BJ (cell line): ENCODE results near the gene SEZ6. TPM values are rescaled to one million over a fixed set of nuclear protein-coding genes. Genes with fewer than 3 reads are reported as not detected.

ENCODE experiments used
- CTCF ChIA-PET: fragments of 350-600 bp; formaldehyde crosslinking; extraction: SDS; loops from one replicate; lab custom pipeline; 2021; ENCODE audit warnings: antibody characterized with exemption, inconsistent platforms; lab: Yijun Ruan, JAX
- POLR2A ChIA-PET: fragments of 300-600 bp; sonication (Branson Sonifier 250); formaldehyde crosslinking; extraction: SDS; loops from one replicate; lab custom pipeline; 2021; ENCODE audit warnings: antibody characterized with exemption; lab: Charles Lee
- DNase-seq: peaks from one replicate; pipeline ENCODE4 v3.0.0-alpha.2; 2011; ENCODE audit warnings: low read depth
- H3K27me3 ChIP-seq: 2 replicates; pipeline ENCODE4 v1.6.0; 2011; ENCODE audit warnings: low read length; ENCODE audit not compliant: control insufficient read depth, insufficient read depth
- H3K36me3 ChIP-seq: 2 replicates; pipeline ENCODE4 v1.5.1; 2011; ENCODE audit warnings: low read length; ENCODE audit not compliant: control insufficient read depth, insufficient read depth
- H3K4me3 ChIP-seq: 2 replicates; pipeline ENCODE4 v1.5.1; 2011; ENCODE audit warnings: low read depth, mild to moderate bottlenecking, control low read depth, low read length
- polyA plus RNA-seq: library from polyadenylated mRNA; depleted of rRNA; stranded (reverse); fragments of >200 nt; gene quantifications from 2 replicates; pipeline ENCODE4 v1.2.3, GENCODE V29; 2011
- TF ChIP-seq, protein P1 (sequence below): IDR thresholded peaks from 2 replicates; pipeline ENCODE4 v1.5.1; 2011; ENCODE audit warnings: low read depth, mild to moderate bottlenecking, control low read depth, inconsistent platforms, low read length, moderate library complexity; ENCODE audit not compliant: insufficient read depth

The SEZ6 gene
- polyA plus RNA-seq, 1 experiment = not detected

DNA sequence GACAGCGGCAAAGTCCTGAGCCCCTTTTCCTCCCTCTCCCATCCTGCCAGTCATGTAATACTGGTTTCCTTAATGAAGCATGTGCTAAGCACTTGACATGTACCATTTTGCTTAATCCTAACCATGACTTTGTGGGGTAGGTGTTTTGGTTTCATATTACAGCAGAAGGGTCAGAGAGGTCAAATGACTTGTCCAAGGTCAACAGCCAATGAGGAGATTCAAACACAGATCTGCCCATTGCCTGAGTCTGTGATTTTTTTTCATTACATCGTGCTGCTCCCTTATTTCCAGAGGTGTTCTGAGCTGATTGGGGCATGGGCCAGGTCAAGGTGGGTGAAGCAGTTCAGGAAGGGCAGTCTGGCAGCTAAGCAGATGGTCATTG, 36.9 kb downstream of the SEZ6 start:
- Histone ChIP-seq H3K36me3 (no peaks in the 10 kb centered on the region), H3K4me3 (no peak overlapping the region), H3K27me3 (peaks cover 10% of the 10 kb centered on the region)
- DNase-seq = no peak
- CTCF ChIA-PET = interaction anchor here (0.5 to 9.1 kb wide), 6 partner anchors 12 to 155 kb away, joined by 3 to 139 read pairs (median 4); no protein-coding TSS in a partner anchor
- POLR2A ChIA-PET = no interaction called here
- TF ChIP-seq, protein P1, sequence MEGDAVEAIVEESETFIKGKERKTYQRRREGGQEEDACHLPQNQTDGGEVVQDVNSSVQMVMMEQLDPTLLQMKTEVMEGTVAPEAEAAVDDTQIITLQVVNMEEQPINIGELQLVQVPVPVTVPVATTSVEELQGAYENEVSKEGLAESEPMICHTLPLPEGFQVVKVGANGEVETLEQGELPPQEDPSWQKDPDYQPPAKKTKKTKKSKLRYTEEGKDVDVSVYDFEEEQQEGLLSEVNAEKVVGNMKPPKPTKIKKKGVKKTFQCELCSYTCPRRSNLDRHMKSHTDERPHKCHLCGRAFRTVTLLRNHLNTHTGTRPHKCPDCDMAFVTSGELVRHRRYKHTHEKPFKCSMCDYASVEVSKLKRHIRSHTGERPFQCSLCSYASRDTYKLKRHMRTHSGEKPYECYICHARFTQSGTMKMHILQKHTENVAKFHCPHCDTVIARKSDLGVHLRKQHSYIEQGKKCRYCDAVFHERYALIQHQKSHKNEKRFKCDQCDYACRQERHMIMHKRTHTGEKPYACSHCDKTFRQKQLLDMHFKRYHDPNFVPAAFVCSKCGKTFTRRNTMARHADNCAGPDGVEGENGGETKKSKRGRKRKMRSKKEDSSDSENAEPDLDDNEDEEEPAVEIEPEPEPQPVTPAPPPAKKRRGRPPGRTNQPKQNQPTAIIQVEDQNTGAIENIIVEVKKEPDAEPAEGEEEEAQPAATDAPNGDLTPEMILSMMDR = no peak

DNA sequence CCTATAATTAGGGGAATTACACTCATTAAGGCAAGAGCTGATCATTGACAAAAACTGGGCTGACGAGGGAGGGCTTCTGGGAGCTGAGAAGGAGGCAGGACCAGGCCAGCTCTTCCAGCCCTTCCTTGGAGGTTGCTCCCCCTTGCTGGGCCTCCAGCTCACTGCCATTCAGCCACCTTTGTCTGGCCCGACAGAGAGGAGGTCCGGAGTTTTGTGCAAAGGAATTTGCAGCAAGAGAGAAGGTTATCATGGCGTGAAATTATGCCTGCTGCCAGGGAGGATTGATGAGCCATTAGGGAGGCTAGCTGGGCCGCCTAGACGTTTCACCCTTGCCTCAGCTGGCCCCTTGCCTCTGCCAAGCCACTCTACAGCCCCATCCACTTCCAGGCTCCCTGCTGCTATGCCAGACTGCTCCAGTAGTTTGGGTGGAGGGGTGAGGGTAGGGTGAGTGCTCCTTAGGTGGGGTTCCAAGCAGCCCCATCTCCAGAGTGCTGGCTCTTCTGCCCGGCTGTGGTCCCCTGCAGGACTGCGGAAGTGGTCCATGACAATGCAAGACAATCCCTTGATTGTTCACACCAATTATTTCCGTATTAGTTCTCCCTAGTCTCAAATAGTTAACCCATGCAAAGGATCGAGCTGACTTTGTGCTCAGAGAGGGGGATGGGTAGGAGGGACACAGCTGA, 37.5 kb downstream of the SEZ6 start:
- H3K4me3 ChIP-seq = no peak overlapping the region
- TF ChIP-seq, protein P1 = no peak
- CTCF ChIA-PET = interaction anchor here (0.7 to 9.1 kb wide), 6 partner anchors 12 to 156 kb away, joined by 3 to 139 read pairs (median 4); no protein-coding TSS in a partner anchor
- peaks cover 9% of the 10 kb centered on the region for H3K27me3 ChIP-seq
- no peaks in the 10 kb centered on the region for H3K36me3 ChIP-seq
- POLR2A ChIA-PET = no interaction called here
- DNase-seq = no peak

DNA sequence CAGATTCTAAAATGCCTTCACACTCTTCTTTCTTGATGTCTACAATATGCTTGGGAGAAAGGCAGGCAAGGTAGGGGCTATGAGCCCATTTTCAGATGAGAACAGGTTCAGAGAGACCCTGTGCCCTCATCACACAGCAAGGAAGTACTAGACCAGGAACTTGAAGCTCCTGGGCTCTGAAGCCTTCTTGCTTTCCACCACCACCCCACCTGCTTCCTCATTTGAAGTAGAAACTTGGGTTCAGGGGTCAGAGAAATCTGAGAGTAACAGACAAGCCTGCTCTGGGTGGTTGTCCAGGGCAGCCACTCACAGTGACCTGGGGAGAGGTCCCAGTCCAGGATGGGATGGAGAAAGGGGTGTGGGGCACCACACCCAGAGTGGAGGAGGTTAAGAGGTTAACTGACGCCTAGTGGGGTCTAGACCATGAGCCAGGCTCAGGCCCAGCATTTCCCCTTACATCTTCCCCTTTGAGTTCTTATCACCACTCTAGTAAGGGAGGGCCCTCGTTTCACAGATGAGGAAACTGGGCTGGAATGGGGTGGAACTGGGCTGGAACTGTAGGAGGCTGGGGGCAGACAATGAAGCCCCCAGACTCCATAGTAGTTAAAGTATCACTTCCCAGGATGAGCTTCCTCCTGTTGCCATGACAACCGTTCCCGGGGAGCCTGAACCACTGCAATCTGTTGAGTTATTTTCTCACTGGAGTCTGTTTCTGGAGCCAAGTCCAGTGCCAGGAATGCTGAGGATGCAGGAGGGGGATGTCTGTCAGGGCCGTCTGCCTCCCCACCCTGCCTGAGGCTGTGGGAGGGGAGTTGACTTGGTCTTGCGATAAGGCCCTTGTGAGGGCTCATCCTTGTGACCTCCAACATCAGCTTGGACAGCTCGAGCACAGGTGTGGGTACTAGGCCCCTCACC, 38.4 kb downstream of the SEZ6 start:
- H3K36me3 ChIP-seq = no peaks in the 10 kb centered on the region
- ChIA-PET POLR2A (no interaction called here), CTCF (interaction anchor here (1.2 to 9.1 kb wide), 4 partner anchors 13 to 147 kb away, joined by 3 to 139 read pairs (median 14); no protein-coding TSS in a partner anchor)
- DNase-seq = no peak
- TF ChIP-seq, protein P1 = no peak
- no peak overlapping the region for H3K4me3 ChIP-seq
- H3K27me3 ChIP-seq = peaks cover 9% of the 10 kb centered on the region

DNA sequence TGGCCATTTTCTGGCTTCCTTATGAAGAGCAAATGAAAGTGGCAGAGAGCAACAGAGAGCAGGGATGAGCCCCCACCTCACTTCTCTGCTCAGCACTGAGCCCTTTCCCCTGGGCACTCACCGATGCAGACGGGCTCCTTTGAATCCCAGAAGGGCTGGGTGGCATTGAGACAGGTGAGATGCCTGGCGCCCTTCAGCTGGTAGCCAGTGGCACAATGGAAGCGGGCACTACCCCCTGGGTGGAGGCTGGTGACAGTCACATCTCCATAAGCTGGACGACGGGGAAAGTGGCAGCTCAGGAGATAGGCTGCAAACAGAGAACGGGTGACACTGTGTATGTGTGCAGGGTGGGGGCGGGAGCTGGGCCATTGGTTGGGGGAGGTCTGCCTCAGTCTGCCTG, 42.0 kb downstream of the SEZ6 start:
- Histone ChIP-seq H3K4me3 (no peak overlapping the region), H3K36me3 (no peaks in the 10 kb centered on the region), H3K27me3 (peaks cover 1% of the 10 kb centered on the region; the same call in 1 of the 2 replicates)
- CTCF ChIA-PET = interaction anchor here (1.0 to 10.0 kb wide), 9 partner anchors 10 to 236 kb away, joined by 3 to 432 read pairs (median 10); partner anchors contain the start of gene PHF12
- no peak for DNase-seq
- POLR2A ChIA-PET = no interaction called here
- TF ChIP-seq, protein P1 = no peak
